ENCODE results near the gene TPST2. TPM values are rescaled to one million over a fixed set of nuclear protein-coding genes. Genes with fewer than 3 reads are reported as not detected.

TPST2 gene
- total RNA-seq, 1 donor from 2014 or later = 10.7 TPM

GRCh38 chr22:26610072-26610958 is 20.4 kb upstream of the TPST2 start:
- Mint-ChIP-seq H3K9me3 (no peaks in the 10 kb centered on the region), H3K4me3 (no peak overlapping the region), H3K4me1 (peaks cover 13% of the 10 kb centered on the region), H3K27me3 (ENCODE audit: low read depth) (peaks cover 54% of the 10 kb centered on the region), H3K27ac (ENCODE audit: unreplicated experiment) (no peak overlapping the region), H3K36me3 (ENCODE audit: low read depth) (no peaks in the 10 kb centered on the region)
- TF ChIP-seq CTCF (conservative IDR thresholded peaks at IDR 0.05) = no peak
- DNase-seq (ENCODE audit: low read depth, low spot score) = no peak

GRCh38 chr22:26609287-26609686 is 19.4 kb upstream of the TPST2 start:
- Mint-ChIP-seq H3K27ac (ENCODE audit: unreplicated experiment) (no peak overlapping the region), H3K4me3 (no peak overlapping the region), H3K9me3 (no peaks in the 10 kb centered on the region), H3K27me3 (ENCODE audit: low read depth) (peaks cover 51% of the 10 kb centered on the region), H3K36me3 (ENCODE audit: low read depth) (no peaks in the 10 kb centered on the region), H3K4me1 (peaks cover 9% of the 10 kb centered on the region)
- no peak for TF ChIP-seq CTCF (conservative IDR thresholded peaks at IDR 0.05)
- no peak for DNase-seq (ENCODE audit: low read depth, low spot score)

GRCh38 chr22:26608129-26608528 is 18.2 kb upstream of the TPST2 start:
- H3K27ac Mint-ChIP-seq (ENCODE audit: unreplicated experiment) = peak overlapping the region; percentile 57

DNA sequence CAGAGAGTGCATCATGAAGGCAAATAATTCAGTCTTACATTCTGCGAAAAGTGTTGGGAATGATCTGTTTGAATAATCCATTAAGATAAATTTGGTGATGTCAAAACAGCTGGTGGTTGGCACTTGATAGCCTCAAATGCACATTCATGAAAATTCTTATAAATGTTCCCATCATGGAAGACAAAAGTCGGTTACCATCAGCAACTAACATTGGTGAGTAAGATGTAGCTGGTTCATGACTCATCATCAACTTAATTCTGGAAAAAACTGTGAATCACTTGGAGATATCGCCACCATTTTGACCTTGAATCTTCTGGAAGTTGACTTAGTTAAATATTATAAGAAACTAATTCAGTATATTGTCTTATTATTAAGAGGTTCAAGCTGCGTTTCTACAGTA is 16.7 kb upstream of the TPST2 start:
- Mint-ChIP-seq H3K27ac (ENCODE audit: unreplicated experiment) (no peak overlapping the region), H3K4me3 (no peak overlapping the region), H3K9me3 (no peaks in the 10 kb centered on the region), H3K36me3 (ENCODE audit: low read depth) (no peaks in the 10 kb centered on the region), H3K4me1 (peaks cover 4% of the 10 kb centered on the region), H3K27me3 (ENCODE audit: low read depth) (peaks cover 30% of the 10 kb centered on the region)
- TF ChIP-seq CTCF (conservative IDR thresholded peaks at IDR 0.05) = no peak
- DNase-seq (ENCODE audit: low read depth, low spot score) = no peak

More at GRCh38 chr22:26608129-26608528, 18.2 kb upstream of the TPST2 start:
- Mint-ChIP-seq H3K4me1 (peaks cover 4% of the 10 kb centered on the region), H3K27me3 (ENCODE audit: low read depth) (peaks cover 40% of the 10 kb centered on the region), H3K9me3 (no peaks in the 10 kb centered on the region), H3K36me3 (ENCODE audit: low read depth) (no peaks in the 10 kb centered on the region), H3K4me3 (no peak overlapping the region)
- no peak for TF ChIP-seq CTCF (conservative IDR thresholded peaks at IDR 0.05)
- DNase-seq (ENCODE audit: low read depth, low spot score) = no peak

GRCh38 chr22:26604368-26604767 is 14.4 kb upstream of the TPST2 start:
- no peak for DNase-seq (ENCODE audit: low read depth, low spot score)
- peaks cover 4% of the 10 kb centered on the region for H3K4me1 Mint-ChIP-seq
- TF ChIP-seq CTCF (conservative IDR thresholded peaks at IDR 0.05) = no peak
- peak overlapping the region; percentile 78 for H3K27ac Mint-ChIP-seq (ENCODE audit: unreplicated experiment)
- no peaks in the 10 kb centered on the region for H3K36me3 Mint-ChIP-seq (ENCODE audit: low read depth)
- no peak overlapping the region for H3K4me3 Mint-ChIP-seq
- peaks cover 32% of the 10 kb centered on the region for H3K27me3 Mint-ChIP-seq (ENCODE audit: low read depth)
- no peaks in the 10 kb centered on the region for H3K9me3 Mint-ChIP-seq
